GM12873 (cell line): ENCODE measurements around the gene TMEM126A.

Source experiments
- CTCF ChIP-seq: IDR thresholded peaks from 2 replicates; pipeline ENCODE4 v1.5.1; 2012; ENCODE audit warnings: low read depth, mild to moderate bottlenecking, moderate library complexity, low read length, control low read depth; ENCODE audit not compliant: insufficient read depth; ENCODE audit errors: missing control alignments

The TMEM126A gene

GRCh38 chr11:85697747-85698146 lies 50.0 kb downstream of the TMEM126A start:
- TF ChIP-seq CTCF, result no peak

- no peak for TF ChIP-seq CTCF
Measured at GRCh38 chr11:85698195-85698594, 50.4 kb downstream of the TMEM126A start.

GRCh38 chr11:85699957-85700741 lies 52.4 kb downstream of the TMEM126A start:
- no peak for TF ChIP-seq CTCF

GRCh38 chr11:85704967-85705366 lies 57.2 kb downstream of the TMEM126A start:
- no peak for TF ChIP-seq CTCF

GRCh38 chr11:85705800-85706199 lies 58.0 kb downstream of the TMEM126A start:
- no peak for TF ChIP-seq CTCF
